SK-N-MC (cell line): ENCODE results near the gene SUCLG2.

Source experiments
- DNase-seq: peaks from one replicate; pipeline ENCODE4 v3.0.0-alpha.2; 2011; ENCODE audit warnings: low read depth, low spot score
- H3K27ac ChIP-seq: fragments of 200-600 bp; sonication (generic); 2 replicates; pipeline ENCODE4 v1.5.1; 2016; ENCODE audit warnings: mixed run types
- H3K36me3 ChIP-seq: fragments of 200-600 bp; sonication (generic); 2 replicates; pipeline ENCODE4 v1.6.1; 2017; ENCODE audit warnings: antibody characterized with exemption, low read length, mixed read lengths; ENCODE audit not compliant: insufficient read depth
- H3K4me3 ChIP-seq: fragments of 200-600 bp; sonication (generic); 2 replicates; pipeline ENCODE4 v1.5.1; 2016
- H3K9ac ChIP-seq: fragments of 200-600 bp; sonication (generic); 2 replicates; pipeline ENCODE4 v1.8.0; 2017; ENCODE audit warnings: mixed run types, mixed read lengths; ENCODE audit not compliant: insufficient read length
- H3K9me3 ChIP-seq: fragments of 200-600 bp; sonication (generic); 2 replicates; pipeline ENCODE4 v1.6.1; 2017; ENCODE audit warnings: low read depth, mild to moderate bottlenecking, antibody characterized with exemption, low read length, moderate library complexity, mixed read lengths
- EZH2 ChIP-seq: fragments of 200-600 bp; sonication (generic); IDR thresholded peaks from one replicate; pipeline ENCODE4 v1.6.1; 2017; ENCODE audit warnings: antibody characterized with exemption
- FOXP2 ChIP-seq: optimal IDR thresholded peaks from 2 replicates; pipeline ENCODE3; 2011; ENCODE audit warnings: mild to moderate bottlenecking, moderate library complexity; ENCODE audit not compliant: insufficient read depth; ENCODE audit errors: extremely low read length, control extremely low read depth
- POLR2AphosphoS5 ChIP-seq: IDR thresholded peaks from 2 replicates; pipeline ENCODE4 v1.6.1; 2012; ENCODE audit warnings: mild to moderate bottlenecking, low read depth, low read length, borderline replicate concordance

SUCLG2 gene

GRCh38 chr3:67507584-67507983, 146.8 kb downstream of the SUCLG2 start:
- TF ChIP-seq FOXP2 (no peak), POLR2AphosphoS5 (no peak), EZH2 (no peak)
- H3K4me3 ChIP-seq, result no peak overlapping the region
- no peak for DNase-seq

GRCh38 chr3:67500709-67501108, 153.7 kb downstream of the SUCLG2 start:
- no peak for TF ChIP-seq POLR2AphosphoS5
- no peak for TF ChIP-seq FOXP2
- no peak for TF ChIP-seq EZH2
- Histone ChIP-seq H3K9me3 (no peaks in the 10 kb centered on the region), H3K36me3 (no peaks in the 10 kb centered on the region), H3K9ac (no peak overlapping the region), H3K27ac (no peak overlapping the region), H3K4me3 (no peak overlapping the region)
- no peak for DNase-seq

More at GRCh38 chr3:67507584-67507983, 146.8 kb downstream of the SUCLG2 start:
- H3K27ac ChIP-seq, result no peak overlapping the region
- no peaks in the 10 kb centered on the region for H3K9me3 ChIP-seq
- H3K36me3 ChIP-seq, result no peaks in the 10 kb centered on the region
- no peak overlapping the region for H3K9ac ChIP-seq

GRCh38 chr3:67497746-67498145, 156.7 kb downstream of the SUCLG2 start:
- H3K9ac ChIP-seq, result no peak overlapping the region
- no peaks in the 10 kb centered on the region for H3K36me3 ChIP-seq
- no peak overlapping the region for H3K27ac ChIP-seq
- DNase-seq, result no peak
- no peak overlapping the region for H3K4me3 ChIP-seq
- no peak for TF ChIP-seq POLR2AphosphoS5
- no peak for TF ChIP-seq EZH2
- no peaks in the 10 kb centered on the region for H3K9me3 ChIP-seq

GRCh38 chr3:67495751-67496150, 158.7 kb downstream of the SUCLG2 start:
- H3K27ac ChIP-seq, result no peak overlapping the region
- H3K4me3 ChIP-seq, result no peak overlapping the region
- DNase-seq, result no peak
- no peaks in the 10 kb centered on the region for H3K9me3 ChIP-seq
- no peaks in the 10 kb centered on the region for H3K36me3 ChIP-seq
- H3K9ac ChIP-seq, result no peak overlapping the region
- TF ChIP-seq EZH2 (no peak), FOXP2 (no peak), POLR2AphosphoS5 (no peak)

GRCh38 chr3:67493808-67494207, 160.6 kb downstream of the SUCLG2 start:
- DNase-seq, result no peak
- no peaks in the 10 kb centered on the region for H3K9me3 ChIP-seq
- no peaks in the 10 kb centered on the region for H3K36me3 ChIP-seq

GRCh38 chr3:67490658-67491057, 163.8 kb downstream of the SUCLG2 start:
- no peaks in the 10 kb centered on the region for H3K36me3 ChIP-seq
- no peak for DNase-seq
- no peak for TF ChIP-seq FOXP2
- TF ChIP-seq POLR2AphosphoS5, result no peak
- TF ChIP-seq EZH2, result no peak

More at GRCh38 chr3:67493808-67494207, 160.6 kb downstream of the SUCLG2 start:
- TF ChIP-seq POLR2AphosphoS5 (no peak), EZH2 (no peak), FOXP2 (no peak)
- Histone ChIP-seq H3K4me3 (no peak overlapping the region), H3K9ac (no peak overlapping the region), H3K27ac (no peak overlapping the region)

GRCh38 chr3:67489816-67490215, 164.6 kb downstream of the SUCLG2 start:
- Histone ChIP-seq H3K36me3 (no peaks in the 10 kb centered on the region), H3K4me3 (no peak overlapping the region), H3K27ac (no peak overlapping the region), H3K9me3 (no peaks in the 10 kb centered on the region), H3K9ac (no peak overlapping the region)
- no peak for DNase-seq
- TF ChIP-seq EZH2 (no peak), FOXP2 (no peak)

More at GRCh38 chr3:67490658-67491057, 163.8 kb downstream of the SUCLG2 start:
- Histone ChIP-seq H3K27ac (no peak overlapping the region), H3K9ac (no peak overlapping the region), H3K4me3 (no peak overlapping the region), H3K9me3 (no peaks in the 10 kb centered on the region)

- H3K9ac ChIP-seq, result no peak overlapping the region
- H3K36me3 ChIP-seq, result no peaks in the 10 kb centered on the region
- no peak for DNase-seq
- no peaks in the 10 kb centered on the region for H3K9me3 ChIP-seq
- TF ChIP-seq POLR2AphosphoS5, result no peak
- no peak for TF ChIP-seq FOXP2
- TF ChIP-seq EZH2, result no peak
- H3K27ac ChIP-seq, result no peak overlapping the region
- H3K4me3 ChIP-seq, result no peak overlapping the region
Measured at GRCh38 chr3:67487564-67488114, 166.8 kb downstream of the SUCLG2 start.

- Histone ChIP-seq H3K9ac (no peak overlapping the region), H3K27ac (no peak overlapping the region), H3K4me3 (no peak overlapping the region), H3K36me3 (no peaks in the 10 kb centered on the region), H3K9me3 (no peaks in the 10 kb centered on the region)
- TF ChIP-seq EZH2 (no peak), FOXP2 (no peak)
- DNase-seq, result no peak
Measured at GRCh38 chr3:67486883-67487282, 167.5 kb downstream of the SUCLG2 start.
